ENCODE results near the gene ZNFX1.

ZNFX1 gene

GRCh38 chr20:49277786-49278035 lies 146 bp downstream of the ZNFX1 start:
- DNase-seq = no peak

DNA sequence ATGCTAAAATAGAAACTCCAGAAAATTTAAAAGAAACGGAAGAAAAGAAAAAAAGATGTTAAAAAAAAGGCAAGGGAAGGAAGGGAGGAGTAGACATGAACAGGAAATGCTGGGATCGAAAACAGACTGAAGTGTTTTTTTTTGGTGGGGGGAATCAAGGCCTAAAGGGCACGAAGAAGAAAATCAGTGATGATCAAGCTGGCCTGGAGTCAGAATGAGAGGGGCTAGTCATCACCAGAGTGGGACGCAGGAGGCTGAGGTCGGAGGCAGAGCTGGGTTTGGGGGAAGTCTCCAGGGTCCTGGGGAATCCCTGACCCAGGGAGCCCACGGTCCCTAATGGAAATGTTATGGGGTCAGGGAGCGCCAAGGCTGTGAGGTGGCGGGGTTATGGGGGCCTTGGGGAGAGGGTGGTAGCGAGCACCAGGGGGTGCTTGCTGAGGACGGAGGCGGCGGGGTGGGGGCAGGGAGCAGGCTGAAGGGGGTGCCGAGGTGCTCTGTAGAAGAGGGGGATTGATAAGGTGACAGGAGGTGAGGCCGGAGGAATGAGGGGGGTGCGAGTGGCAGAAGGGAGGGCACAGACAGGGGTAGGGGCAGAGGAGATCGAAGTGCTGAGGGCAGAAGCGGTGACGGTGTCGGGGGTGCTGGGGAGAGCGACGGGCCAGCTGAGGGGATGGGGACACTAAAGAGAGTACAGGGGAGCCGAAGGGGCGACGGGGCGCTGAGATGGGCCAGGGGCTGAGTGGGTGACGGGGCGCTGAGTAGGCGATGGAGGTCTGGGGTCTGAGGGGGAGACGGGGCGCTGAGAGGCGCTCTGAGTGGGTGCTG lies 684 bp downstream of the ZNFX1 start:
- DNase-seq = peak; percentile 12

GRCh38 chr20:49276161-49276960 lies 1.5 kb downstream of the ZNFX1 start:
- DNase-seq = peak; percentile 84

DNA sequence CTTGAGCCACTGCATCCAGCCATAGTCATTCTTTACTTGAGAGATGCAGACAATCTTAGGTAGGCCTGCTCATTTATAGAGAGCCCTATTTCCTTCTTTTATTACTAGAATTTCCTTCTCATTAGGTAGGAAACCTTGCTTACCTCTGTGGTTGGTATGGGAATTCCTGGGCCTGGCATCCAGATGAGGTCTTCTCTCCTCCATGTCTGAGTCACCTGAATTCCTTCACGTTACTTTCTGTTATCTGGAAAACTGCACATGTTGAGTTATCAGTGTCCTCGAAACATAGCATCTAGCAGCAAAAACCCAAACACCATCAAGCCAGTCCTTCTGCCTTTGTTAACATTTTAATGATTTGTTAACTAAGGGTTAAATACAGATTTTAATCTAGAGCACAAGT lies 2.2 kb downstream of the ZNFX1 start:
- no peak for DNase-seq

DNA sequence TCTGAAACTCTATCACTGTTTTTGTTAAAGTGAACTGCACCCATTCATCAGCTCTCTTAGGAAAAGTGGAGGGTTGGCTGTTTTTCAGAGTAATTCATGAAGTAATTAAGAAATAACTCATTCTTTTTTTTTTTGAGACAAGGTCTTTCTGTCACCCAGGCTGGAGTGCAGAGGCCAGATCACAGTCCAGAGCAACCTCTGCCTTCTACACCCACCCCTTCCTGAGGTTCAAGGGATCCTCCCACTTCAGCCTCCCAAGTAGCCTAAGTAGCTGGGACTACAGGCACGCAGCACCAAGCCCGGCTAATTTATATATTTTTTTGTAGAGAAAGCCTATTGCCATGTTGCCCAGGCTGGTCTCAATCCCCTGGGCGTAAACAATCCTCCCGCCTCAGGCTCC lies 2.6 kb downstream of the ZNFX1 start:
- no peak for DNase-seq

- DNase-seq = no peak
These were observed 4.1 kb downstream of the ZNFX1 start for GRCh38 chr20:49273696-49274277.

DNA sequence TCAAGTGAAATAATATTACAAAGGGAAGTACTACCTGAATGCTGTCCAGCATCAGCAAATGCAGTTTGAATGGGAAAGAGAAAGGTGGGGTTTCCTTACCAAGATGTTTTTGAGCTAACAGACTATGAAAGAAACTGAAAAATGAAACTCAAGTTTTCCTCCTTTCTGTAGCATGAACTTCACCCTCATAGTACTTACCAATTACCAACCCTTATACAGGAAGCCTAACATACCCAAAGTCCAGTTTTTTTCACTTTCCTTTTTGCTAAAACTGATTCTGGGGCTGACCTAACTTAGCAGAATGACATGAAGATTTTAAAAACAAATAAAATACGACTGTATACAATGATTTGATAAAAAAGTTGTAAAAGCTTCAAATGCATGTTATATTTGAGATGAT lies 5.2 kb downstream of the ZNFX1 start:
- DNase-seq = no peak

DNA sequence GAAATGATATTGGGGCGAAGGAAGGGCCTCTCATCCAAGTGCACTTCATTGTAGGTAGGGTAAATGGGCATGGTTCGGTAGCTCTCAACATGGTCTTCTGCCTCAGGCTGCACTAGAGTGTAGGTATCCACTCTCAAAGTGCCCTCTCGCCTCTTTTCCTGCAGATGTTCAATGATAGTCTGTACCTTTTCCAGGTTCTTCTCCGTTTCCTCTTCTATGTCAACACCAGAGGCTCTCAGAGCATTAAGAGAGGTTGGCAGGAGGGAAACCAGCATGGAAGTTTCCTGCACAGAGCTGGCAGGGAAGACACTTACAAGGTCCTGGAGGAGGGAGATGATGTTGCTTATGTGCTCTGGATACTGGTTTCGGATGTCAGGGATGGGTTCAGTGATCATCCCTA lies 7.1 kb downstream of the ZNFX1 start:
- no peak for DNase-seq

DNA sequence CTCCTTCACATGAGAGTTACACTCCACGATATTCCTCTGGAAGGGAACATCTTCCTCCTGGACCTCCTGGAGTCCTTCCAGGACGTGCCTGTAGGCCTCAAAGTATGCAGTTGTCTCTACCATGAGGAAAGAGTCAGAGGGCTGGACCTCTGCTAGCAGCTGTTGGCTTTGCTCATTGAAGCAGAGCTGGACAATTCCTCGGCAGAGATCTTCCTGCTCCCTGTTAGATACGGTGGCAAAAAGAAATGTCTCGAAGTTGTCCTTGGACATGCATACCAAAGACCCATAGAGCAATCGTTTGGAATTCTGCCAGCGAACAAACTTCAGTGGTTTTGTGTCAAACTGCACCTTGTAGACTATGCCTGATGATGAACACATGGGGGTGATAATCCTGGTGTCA lies 7.7 kb downstream of the ZNFX1 start:
- DNase-seq = no peak

- DNase-seq = no peak
These were observed 9.1 kb downstream of the ZNFX1 start for GRCh38 chr20:49268600-49269365.

- DNase-seq = no peak
These were observed 10.5 kb downstream of the ZNFX1 start for GRCh38 chr20:49267327-49267726.

- no peak for DNase-seq
These were observed 15.4 kb downstream of the ZNFX1 start for GRCh38 chr20:49262444-49262843.

- DNase-seq = no peak
These were observed 16.7 kb downstream of the ZNFX1 start for GRCh38 chr20:49261173-49261572.

DNA sequence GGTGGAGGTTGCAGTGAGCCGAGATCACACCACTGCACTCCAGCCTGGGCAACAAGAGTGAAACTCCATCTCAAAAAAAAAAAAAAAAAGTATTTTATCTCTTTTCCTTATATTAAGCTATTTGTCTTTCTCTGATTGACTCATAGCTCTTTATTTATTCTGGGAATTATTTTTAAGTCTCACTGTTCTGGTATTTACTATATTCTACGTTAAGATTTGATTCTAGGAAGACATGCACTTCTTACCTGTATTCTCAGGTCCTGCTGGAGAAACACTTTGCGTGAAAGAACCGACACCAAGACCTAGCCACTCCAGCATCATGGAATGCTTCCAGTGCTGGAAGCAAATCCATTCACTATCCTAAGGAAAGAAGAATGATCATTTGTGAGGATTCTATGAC lies 17.6 kb downstream of the ZNFX1 start:
- DNase-seq = no peak

DNA sequence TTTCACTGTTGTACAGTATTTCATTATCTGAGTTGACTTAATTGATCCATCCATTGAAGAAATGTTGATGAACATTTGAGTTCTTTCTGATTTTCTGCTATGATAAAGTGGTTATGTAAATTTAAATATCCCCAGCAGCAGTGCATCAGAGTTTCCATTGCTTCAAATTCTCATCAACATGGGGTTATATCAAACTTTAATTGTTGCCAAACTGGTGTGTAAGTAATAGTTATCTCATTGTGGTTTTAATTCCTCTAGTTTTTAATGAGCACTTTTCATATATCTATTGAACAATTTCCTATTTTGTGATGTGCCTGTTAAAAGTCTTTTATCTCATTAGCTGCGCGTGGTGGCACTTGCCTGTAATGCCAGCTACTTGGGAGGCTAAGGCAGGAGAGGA lies 18.1 kb downstream of the ZNFX1 start:
- no peak for DNase-seq

- no peak for DNase-seq
These were observed 18.6 kb downstream of the ZNFX1 start for GRCh38 chr20:49259284-49259683.

- no peak for DNase-seq
These were observed 21.6 kb downstream of the ZNFX1 start for GRCh38 chr20:49256261-49256660.

- DNase-seq = peak; percentile 1
These were observed 25.1 kb downstream of the ZNFX1 start for GRCh38 chr20:49252556-49253350.

- DNase-seq = no peak
These were observed 28.8 kb downstream of the ZNFX1 start for GRCh38 chr20:49248879-49249665.

DNA sequence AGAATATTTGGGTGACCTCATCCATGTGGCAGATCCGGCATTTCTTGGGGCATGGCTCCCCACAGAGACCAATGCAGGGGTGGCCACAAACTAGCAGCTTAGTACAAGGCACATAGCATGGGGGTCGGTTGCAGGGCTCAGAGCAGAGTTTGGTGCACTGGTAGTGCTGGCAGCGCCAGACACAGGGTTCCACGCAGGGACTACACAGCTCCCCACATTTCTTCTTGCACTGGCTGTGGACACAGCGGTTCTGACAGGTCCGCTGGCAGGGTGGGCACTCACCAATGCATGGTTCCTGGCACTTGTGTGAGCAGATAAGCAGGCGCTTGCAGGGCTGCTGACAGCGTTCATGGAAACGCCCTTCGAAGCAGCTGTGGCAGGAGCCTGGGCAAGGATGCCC lies 29.6 kb downstream of the ZNFX1 start:
- DNase-seq = no peak

- no peak for DNase-seq
These were observed 30.1 kb downstream of the ZNFX1 start for GRCh38 chr20:49247792-49248191.
